ENCODE measurements around the gene PCDHGC3.

The PCDHGC3 gene

DNA sequence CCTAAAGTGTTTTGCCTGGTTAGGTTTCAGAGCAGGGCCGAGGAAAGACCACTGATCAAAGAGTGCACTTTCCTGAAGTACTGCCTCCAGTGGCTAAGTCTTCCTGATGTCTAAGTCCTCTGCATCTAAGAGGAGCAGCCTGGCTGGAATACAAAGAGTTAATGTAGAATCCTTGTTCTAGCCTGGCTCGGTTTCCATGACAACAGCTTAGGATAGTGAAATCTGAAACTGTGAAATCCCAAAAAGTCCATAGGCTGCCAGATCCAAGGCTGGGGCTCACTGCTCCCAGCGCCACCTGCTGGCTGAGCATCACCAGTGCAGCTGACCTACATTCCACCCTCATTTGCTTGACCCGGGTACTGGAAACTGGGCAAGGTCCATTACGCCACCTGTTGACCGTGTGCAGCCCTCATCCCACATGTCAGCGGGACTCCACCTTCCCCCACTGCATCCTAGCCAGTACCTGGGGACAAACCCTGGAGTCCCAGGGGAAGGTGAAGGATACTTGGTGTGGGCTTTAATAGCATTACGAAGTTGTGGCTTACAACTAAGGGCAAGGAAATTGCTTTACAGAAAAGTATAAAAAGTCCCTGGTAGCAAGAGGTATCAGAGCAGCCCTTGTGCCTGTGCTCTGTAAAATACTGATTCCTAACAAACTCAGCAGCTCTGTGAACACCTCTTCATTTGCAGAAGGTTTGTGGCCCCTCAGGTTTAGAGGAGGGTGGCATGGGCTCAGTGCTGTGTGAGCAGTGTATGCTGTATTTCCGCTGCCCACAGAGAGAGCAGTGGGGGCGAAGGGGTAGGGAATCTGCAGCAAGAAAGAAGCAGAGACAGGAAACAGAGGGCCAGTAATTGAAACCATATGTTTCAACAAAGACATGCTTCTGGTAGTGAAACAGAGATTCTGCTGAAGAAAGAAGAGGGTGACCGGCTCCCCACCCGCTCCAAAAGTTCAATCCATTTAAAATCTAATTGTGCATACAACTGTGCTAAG, 49.1 kb downstream of the PCDHGC3 start:
- no peak for DNase-seq

DNA sequence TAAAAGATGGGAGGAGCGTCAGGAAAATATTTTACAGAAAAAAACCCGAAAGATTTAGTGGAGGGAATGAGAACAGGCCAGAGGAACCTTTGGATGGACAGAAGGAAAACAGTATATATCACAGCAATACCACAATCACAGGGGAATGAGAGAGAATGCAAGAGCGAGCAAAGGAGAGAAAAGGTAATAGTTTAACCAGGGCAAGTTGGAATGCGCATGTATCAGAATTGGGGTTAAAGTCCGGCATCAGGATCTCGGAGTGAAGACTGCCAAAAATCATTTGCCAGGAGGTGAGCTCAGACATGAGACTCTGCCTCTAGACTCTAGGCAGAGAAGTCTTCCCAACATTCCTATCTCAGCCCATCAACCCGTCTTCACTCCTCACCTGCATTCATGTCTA, 49.9 kb downstream of the PCDHGC3 start:
- DNase-seq, result no peak

DNA sequence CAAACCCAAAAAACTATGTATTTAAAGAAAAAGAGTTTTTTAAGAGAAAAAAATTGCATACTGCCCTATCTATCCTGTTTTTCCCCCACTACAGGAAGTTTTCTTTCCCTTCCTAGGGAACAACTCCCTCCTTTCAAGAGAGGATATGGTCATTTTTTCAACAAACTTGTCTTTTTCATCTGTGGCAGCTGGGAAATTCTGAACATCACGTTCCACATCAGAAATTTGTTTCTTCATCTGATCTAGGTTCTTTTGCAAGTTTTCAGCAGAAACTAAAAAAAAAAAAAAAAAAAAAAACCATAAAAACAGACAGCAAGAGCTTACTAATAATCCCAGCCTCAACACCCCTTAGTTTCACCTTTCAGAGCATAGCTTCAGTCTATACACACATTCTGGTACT, 51.7 kb downstream of the PCDHGC3 start:
- DNase-seq, result no peak

Measured in GDM1 (cell line).